ENCODE data around the gene AGR2. TPM values are rescaled to one million over a fixed set of nuclear protein-coding genes. Genes with fewer than 3 reads are reported as not detected.
A peak's percentile ranks its signal among the peaks of the same experiment; 100 is the strongest.

AGR2 gene
- total and polyA plus RNA-seq, 5 donors = 0.16 TPM; not detected in 4

GRCh38 chr7:16839646-16840045 is 34.8 kb upstream of the AGR2 start:
- WGBS = 64% methylated on average over 2 of the region's 2 CpGs
- ATAC-seq (no peak), DNase-seq (no peak)
- Histone ChIP-seq H3K27me3 (ENCODE audit: control insufficient read depth, insufficient read depth) (no peaks in the 10 kb centered on the region), H3K4me1 (ENCODE audit: control insufficient read depth, insufficient read depth, low read length) (peaks cover 3% of the 10 kb centered on the region), H3K4me3 (ENCODE audit: low read length) (no peak overlapping the region), H3K27ac (ENCODE audit: low read length) (no peak overlapping the region), H3K9me3 (ENCODE audit: control insufficient read depth, low read length) (no peaks in the 10 kb centered on the region)
- intact Hi-C loops (cut with DNase I) = no loop called here

DNA sequence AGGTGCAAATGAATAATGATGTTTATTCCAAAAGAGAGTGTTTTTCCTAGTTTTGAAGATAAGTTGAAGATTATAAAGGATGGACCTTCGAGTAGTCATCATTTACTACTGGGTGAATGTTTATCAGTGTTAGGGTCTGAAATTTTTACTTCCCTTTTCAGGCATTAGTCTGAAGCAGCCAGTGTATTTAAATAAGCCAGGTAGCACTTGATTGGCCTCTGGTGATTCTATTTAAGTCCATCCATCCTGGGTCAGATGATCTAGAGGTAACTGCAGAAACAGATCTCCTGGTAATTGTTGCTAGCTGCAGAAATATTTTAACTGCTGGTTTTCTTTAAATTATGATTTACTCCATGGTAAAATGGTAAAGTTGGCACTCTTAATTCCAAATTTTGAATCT is 34.1 kb upstream of the AGR2 start:
- 83% methylated on average over 1 of the region's 1 CpG for WGBS
- Histone ChIP-seq H3K4me3 (ENCODE audit: low read length) (no peak overlapping the region), H3K4me1 (ENCODE audit: control insufficient read depth, insufficient read depth, low read length) (peaks cover 3% of the 10 kb centered on the region), H3K9me3 (ENCODE audit: control insufficient read depth, low read length) (no peaks in the 10 kb centered on the region), H3K27me3 (ENCODE audit: control insufficient read depth, insufficient read depth) (no peaks in the 10 kb centered on the region), H3K27ac (ENCODE audit: low read length) (no peak overlapping the region)
- DNase-seq (no peak), ATAC-seq (no peak)
- intact Hi-C loops (cut with DNase I) = no loop called here

DNA sequence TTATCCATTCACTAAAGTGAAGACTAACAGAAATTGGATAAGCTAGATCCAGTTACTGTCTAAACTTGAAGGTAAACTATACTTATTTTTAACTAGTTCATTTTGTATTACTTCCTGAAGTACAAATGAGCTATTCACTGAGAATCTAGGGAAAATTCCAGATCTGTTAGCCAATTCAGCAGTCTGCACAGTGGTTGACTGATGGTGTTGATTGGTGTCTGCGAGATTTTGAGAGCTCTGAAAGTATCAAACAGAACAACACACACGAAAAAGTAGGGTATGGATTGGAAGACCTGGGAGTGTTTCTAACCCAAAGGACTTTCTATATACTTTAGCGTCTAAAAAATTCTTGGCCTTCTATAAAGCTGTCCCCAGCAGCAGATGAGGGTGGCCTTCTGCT is 33.6 kb upstream of the AGR2 start:
- Histone ChIP-seq H3K4me1 (ENCODE audit: control insufficient read depth, insufficient read depth, low read length) (peaks cover 3% of the 10 kb centered on the region), H3K9me3 (ENCODE audit: control insufficient read depth, low read length) (no peaks in the 10 kb centered on the region), H3K27ac (ENCODE audit: low read length) (no peak overlapping the region), H3K4me3 (ENCODE audit: low read length) (no peak overlapping the region), H3K27me3 (ENCODE audit: control insufficient read depth, insufficient read depth) (no peaks in the 10 kb centered on the region)
- DNase-seq = no peak
- intact Hi-C loops (cut with DNase I) = no loop called here
- ATAC-seq = no peak
- WGBS = 44% methylated on average over 3 of the region's 3 CpGs

- no peak overlapping the region for H3K27ac ChIP-seq (ENCODE audit: low read length)
- 71% methylated on average over 5 of the region's 5 CpGs for WGBS
- H3K4me1 ChIP-seq (ENCODE audit: control insufficient read depth, insufficient read depth, low read length) = no peaks in the 10 kb centered on the region
- ATAC-seq (no peak), DNase-seq (no peak)
- H3K9me3 ChIP-seq (ENCODE audit: control insufficient read depth, low read length) = no peaks in the 10 kb centered on the region
- intact Hi-C loops (cut with DNase I) = no loop called here
- no peaks in the 10 kb centered on the region for H3K27me3 ChIP-seq (ENCODE audit: control insufficient read depth, insufficient read depth)
- no peak overlapping the region for H3K4me3 ChIP-seq (ENCODE audit: low read length)
These were observed 31.7 kb upstream of the AGR2 start for GRCh38 chr7:16836481-16836880.

DNA sequence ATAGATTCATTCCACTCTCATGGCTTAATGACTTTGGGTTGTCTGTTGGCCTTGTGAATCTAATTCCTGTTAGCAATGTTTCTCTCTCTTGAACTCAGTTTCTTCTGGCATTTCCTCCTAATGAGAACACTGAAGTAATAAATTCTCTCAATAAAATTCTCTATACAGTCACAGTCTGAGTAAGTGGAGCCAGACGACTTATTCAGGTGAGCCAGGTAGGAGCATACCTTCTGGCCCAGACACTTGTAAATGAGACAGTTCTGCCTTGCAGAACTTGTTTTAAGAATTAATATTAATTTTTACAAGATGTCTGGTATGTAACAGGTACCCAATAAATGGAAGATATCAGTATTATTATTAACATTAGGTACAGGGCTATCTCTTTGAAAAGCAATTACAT is 28.6 kb upstream of the AGR2 start:
- ATAC-seq (no peak), DNase-seq (no peak)
- no peak overlapping the region for H3K27ac ChIP-seq (ENCODE audit: low read length)
- H3K27me3 ChIP-seq (ENCODE audit: control insufficient read depth, insufficient read depth) = no peaks in the 10 kb centered on the region
- H3K4me3 ChIP-seq (ENCODE audit: low read length) = no peak overlapping the region
- intact Hi-C loops (cut with DNase I) = no loop called here
- H3K9me3 ChIP-seq (ENCODE audit: control insufficient read depth, low read length) = no peaks in the 10 kb centered on the region
- WGBS = 93% methylated on average over 1 of the region's 1 CpG
- H3K4me1 ChIP-seq (ENCODE audit: control insufficient read depth, insufficient read depth, low read length) = no peaks in the 10 kb centered on the region

DNA sequence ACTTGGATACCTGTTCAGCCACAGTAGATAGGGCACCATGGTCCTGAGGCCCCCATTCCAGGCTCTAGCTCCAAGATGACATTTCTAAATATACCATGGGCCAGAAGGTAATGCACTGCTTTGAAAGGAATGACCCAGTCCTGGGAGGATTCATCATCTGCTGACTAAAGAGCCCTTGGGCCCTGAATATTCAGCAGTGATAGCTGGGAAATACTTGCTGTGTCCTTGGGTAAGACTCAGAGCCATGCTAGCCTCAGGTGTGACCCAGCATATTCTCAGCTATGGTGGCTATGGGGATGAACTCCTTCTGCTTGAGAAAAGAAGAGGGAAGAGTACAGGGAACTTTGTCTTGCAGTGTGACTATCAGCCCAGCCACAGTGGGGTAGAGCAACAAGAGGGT is 21.3 kb upstream of the AGR2 start:
- no peaks in the 10 kb centered on the region for H3K9me3 ChIP-seq (ENCODE audit: control insufficient read depth, low read length)
- intact Hi-C loops (cut with DNase I) = no loop called here
- H3K27me3 ChIP-seq (ENCODE audit: control insufficient read depth, insufficient read depth) = no peaks in the 10 kb centered on the region
- ATAC-seq (no peak), DNase-seq (no peak)
- H3K4me3 ChIP-seq (ENCODE audit: low read length) = no peak overlapping the region
- no peaks in the 10 kb centered on the region for H3K4me1 ChIP-seq (ENCODE audit: control insufficient read depth, insufficient read depth, low read length)
- no peak overlapping the region for H3K27ac ChIP-seq (ENCODE audit: low read length)

DNA sequence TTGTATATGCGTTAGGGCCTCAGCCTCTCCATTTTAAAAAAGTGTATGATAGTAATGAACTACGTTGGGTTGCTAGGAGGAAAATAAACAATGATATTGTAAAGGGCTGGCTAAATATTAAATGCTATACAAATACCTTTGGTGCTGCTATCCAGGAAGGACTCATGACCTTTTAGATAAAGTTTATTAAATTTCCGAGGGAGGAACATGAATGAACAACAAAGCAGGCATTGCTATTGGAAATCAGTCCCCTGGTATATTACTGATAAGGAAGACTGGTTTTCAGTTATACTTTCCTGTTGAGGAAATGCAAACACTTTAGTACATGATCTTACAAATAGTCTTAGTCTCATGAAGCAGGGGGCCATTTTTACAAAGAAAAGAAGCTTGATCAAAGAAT is 17.2 kb upstream of the AGR2 start:
- Histone ChIP-seq H3K27ac (ENCODE audit: low read length) (no peak overlapping the region), H3K4me1 (ENCODE audit: control insufficient read depth, insufficient read depth, low read length) (no peaks in the 10 kb centered on the region), H3K27me3 (ENCODE audit: control insufficient read depth, insufficient read depth) (no peaks in the 10 kb centered on the region), H3K9me3 (ENCODE audit: control insufficient read depth, low read length) (no peaks in the 10 kb centered on the region), H3K4me3 (ENCODE audit: low read length) (no peak overlapping the region)
- DNase-seq (no peak), ATAC-seq (no peak)
- whole genome bisulfite sequencing = 46% methylated on average over 3 of the region's 3 CpGs
- intact Hi-C loops (cut with DNase I) = no loop called here

DNA sequence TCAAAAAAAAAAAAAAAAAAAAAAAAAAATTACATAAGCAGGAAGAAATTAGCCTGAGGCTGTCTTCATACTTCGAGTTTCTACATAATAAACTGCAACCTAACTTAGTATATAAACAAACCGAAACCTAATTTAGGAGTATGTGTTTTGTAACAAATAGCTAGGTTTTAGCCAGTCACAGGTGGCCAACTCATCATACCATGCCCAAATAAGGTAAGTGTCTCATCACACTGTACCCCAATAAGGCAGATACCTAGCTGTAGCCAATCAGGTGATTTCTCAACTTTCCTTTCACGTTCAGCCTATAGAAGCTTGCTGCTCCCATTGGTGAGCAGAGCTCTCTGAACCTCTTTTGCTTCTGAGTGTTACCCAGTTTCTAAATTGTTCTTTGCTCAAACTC is 13.9 kb upstream of the AGR2 start:
- DNase-seq (no peak), ATAC-seq (no peak)
- WGBS = 89% methylated on average over 3 of the region's 3 CpGs
- no peaks in the 10 kb centered on the region for H3K27me3 ChIP-seq (ENCODE audit: control insufficient read depth, insufficient read depth)
- no peaks in the 10 kb centered on the region for H3K4me1 ChIP-seq (ENCODE audit: control insufficient read depth, insufficient read depth, low read length)
- no peaks in the 10 kb centered on the region for H3K9me3 ChIP-seq (ENCODE audit: control insufficient read depth, low read length)
- intact Hi-C loops (cut with DNase I) = no loop called here
- H3K4me3 ChIP-seq (ENCODE audit: low read length) = no peak overlapping the region
- H3K27ac ChIP-seq (ENCODE audit: low read length) = no peak overlapping the region

DNA sequence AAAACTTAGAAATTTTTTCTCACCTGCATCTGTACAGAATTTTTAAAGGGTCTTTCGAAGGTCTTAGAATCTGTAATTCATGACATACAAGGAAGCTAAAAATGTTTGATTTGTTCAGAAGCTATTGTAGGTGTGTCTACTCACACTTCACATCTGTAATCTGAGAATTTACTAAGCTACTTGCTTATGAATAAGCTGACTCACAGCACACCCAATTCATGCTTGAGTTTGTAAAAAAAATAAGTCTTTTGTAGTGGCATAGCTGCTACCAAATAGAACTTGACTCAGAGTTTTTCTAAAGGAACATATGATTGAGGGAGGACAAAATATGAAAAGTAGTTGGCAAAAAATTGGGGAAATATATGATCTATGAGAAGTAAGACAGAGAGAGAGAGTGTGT is 12.7 kb upstream of the AGR2 start:
- intact Hi-C loops (cut with DNase I) = no loop called here
- 96% methylated on average over 1 of the region's 1 CpG for WGBS
- no peak for DNase-seq
- H3K4me3 ChIP-seq (ENCODE audit: low read length) = no peak overlapping the region
- H3K4me1 ChIP-seq (ENCODE audit: control insufficient read depth, insufficient read depth, low read length) = no peaks in the 10 kb centered on the region
- no peaks in the 10 kb centered on the region for H3K27me3 ChIP-seq (ENCODE audit: control insufficient read depth, insufficient read depth)
- no peaks in the 10 kb centered on the region for H3K9me3 ChIP-seq (ENCODE audit: control insufficient read depth, low read length)
- no peak overlapping the region for H3K27ac ChIP-seq (ENCODE audit: low read length)
- no peak for ATAC-seq

- intact Hi-C loops (cut with DNase I) = no loop called here
- H3K27ac ChIP-seq (ENCODE audit: low read length) = no peak overlapping the region
These were observed 12.0 kb upstream of the AGR2 start for GRCh38 chr7:16816824-16817223.

GRCh38 chr7:16815001-16815400 is 10.2 kb upstream of the AGR2 start:
- WGBS = 95% methylated on average over 2 of the region's 2 CpGs
- no peak for ATAC-seq
- no peaks in the 10 kb centered on the region for H3K27me3 ChIP-seq (ENCODE audit: control insufficient read depth, insufficient read depth)

More at GRCh38 chr7:16816824-16817223, 12.0 kb upstream of the AGR2 start:
- Histone ChIP-seq H3K27me3 (ENCODE audit: control insufficient read depth, insufficient read depth) (no peaks in the 10 kb centered on the region), H3K4me1 (ENCODE audit: control insufficient read depth, insufficient read depth, low read length) (no peaks in the 10 kb centered on the region), H3K9me3 (ENCODE audit: control insufficient read depth, low read length) (no peaks in the 10 kb centered on the region), H3K4me3 (ENCODE audit: low read length) (no peak overlapping the region)
- peak in 1 of 2 donors; percentile 43 for ATAC-seq
- DNase-seq = peak in 2 of 3 donors; percentile 29 to 41
- WGBS = 56% methylated on average over 2 of the region's 2 CpGs

DNA sequence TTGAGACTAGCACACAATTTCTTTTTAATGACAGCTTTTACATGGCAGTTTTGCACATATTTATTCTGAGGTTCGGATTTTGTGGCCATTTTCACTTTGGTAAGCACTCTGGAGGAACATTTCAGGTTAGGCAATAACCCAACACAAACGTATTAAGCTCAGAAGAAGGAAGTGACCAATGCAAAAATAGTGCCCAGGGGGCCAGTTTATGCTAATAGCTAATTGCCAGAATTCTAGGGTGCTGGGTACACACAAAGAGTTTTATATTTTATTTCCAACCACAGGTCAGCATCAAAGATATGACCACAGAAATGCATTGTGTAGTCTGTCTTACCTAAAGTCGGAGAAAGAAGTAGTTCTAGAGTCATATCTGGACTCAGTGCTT is 8.4 kb upstream of the AGR2 start:
- ATAC-seq (no peak), DNase-seq (peak in 1 of 3 donors; percentile 20)
- no peak overlapping the region for H3K27ac ChIP-seq (ENCODE audit: low read length)
- no peaks in the 10 kb centered on the region for H3K27me3 ChIP-seq (ENCODE audit: control insufficient read depth, insufficient read depth)
- intact Hi-C loops (cut with DNase I) = no loop called here
- no peak overlapping the region for H3K4me3 ChIP-seq (ENCODE audit: low read length)
- no peaks in the 10 kb centered on the region for H3K4me1 ChIP-seq (ENCODE audit: control insufficient read depth, insufficient read depth, low read length)
- no peaks in the 10 kb centered on the region for H3K9me3 ChIP-seq (ENCODE audit: control insufficient read depth, low read length)
- 59% methylated on average over 3 of the region's 3 CpGs for WGBS

More at GRCh38 chr7:16815001-16815400, 10.2 kb upstream of the AGR2 start:
- no peak for DNase-seq
- no peak overlapping the region for H3K4me3 ChIP-seq (ENCODE audit: low read length)
- H3K9me3 ChIP-seq (ENCODE audit: control insufficient read depth, low read length) = no peaks in the 10 kb centered on the region
- no peak overlapping the region for H3K27ac ChIP-seq (ENCODE audit: low read length)
- no peaks in the 10 kb centered on the region for H3K4me1 ChIP-seq (ENCODE audit: control insufficient read depth, insufficient read depth, low read length)
- intact Hi-C loops (cut with DNase I) = no loop called here
